C4-2B (cell line): ENCODE data around the gene CCDC127.

ENCODE experiments used
- H3K27ac ChIP-seq: fragments of 450-650 bp; 2 replicates; pipeline ENCODE4 v1.5.1; 2017
- CTCF ChIP-seq: fragments of 450-650 bp; conservative IDR thresholded peaks from 2 replicates; pipeline ENCODE4 v1.5.1; 2017; ENCODE audit warnings: mild to moderate bottlenecking
- ZFX ChIP-seq: fragments of 450-650 bp; IDR thresholded peaks from 2 replicates; pipeline ENCODE4 v1.6.1; 2017

The CCDC127 gene

GRCh38 chr5:178110-178509 is 39.8 kb downstream of the CCDC127 start:
- no peak for TF ChIP-seq ZFX
- no peak for TF ChIP-seq CTCF
- no peak overlapping the region for H3K27ac ChIP-seq

DNA sequence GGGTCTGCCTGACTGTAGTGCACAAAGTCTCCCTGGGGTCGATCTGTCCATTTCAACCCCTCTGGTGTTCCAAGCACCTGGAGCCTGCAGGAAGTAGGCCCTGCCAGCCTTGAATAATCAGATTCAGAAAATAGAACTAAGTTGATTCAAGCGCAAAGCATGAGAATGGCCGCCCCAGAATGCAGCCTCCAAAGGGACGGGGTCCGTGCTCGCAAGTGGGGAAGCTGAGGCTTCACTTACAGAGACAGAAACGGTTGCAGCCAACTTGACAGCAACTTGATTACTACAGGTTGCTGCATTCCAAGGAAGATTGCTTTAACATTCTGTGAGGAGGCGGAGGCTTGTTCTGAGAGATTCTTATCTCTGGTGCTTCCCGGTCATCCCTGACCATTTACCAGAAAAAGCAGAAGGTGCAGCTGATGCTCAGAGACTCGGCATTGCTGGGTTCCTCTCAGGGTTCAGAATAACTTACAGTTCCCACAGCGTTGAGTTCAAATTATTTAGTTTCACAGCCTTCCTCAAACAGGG is 41.6 kb downstream of the CCDC127 start:
- TF ChIP-seq ZFX, result no peak
- no peak for TF ChIP-seq CTCF
- H3K27ac ChIP-seq, result no peak overlapping the region

- no peak overlapping the region for H3K27ac ChIP-seq
- no peak for TF ChIP-seq CTCF
- no peak for TF ChIP-seq ZFX
Measured at GRCh38 chr5:174876-175465, 43.0 kb downstream of the CCDC127 start.

DNA sequence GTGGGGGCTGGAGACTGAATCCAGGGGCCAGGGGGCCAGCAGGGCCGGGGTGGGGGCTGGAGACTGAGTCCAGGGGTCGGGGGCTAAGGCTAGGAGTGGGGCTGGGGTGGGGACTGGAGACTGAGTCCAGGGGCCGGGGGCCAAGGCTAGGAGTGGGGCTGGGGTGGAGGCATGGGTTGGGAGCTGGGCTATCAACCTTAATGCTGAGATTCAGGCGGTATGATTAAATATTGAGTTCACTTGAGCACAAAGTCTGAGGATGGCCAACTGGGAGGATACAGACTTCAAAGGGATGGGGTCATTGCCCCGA is 43.7 kb downstream of the CCDC127 start:
- no peak overlapping the region for H3K27ac ChIP-seq
- no peak for TF ChIP-seq CTCF
- no peak for TF ChIP-seq ZFX

GRCh38 chr5:173392-174290 is 44.3 kb downstream of the CCDC127 start:
- TF ChIP-seq ZFX (no peak), CTCF (no peak)

DNA sequence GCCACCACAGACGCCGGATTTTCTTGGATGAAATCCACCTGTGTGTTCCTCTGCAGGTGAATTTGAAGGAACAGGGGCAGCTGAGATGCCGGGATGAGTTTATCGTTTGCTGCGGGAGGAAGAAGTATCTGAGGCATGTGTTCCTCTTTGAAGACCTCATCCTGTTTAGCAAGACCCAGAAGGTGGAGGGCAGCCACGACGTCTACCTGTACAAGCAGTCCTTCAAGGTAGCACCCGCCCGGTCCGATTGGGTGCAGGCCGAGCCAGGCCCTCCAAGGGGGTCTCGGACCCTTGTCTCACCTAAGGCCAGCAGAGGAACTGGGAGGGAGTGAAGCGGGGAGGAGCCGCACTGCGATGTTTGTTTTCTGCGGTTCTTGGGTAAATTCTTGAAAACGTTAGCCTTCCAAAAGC is 45.1 kb downstream of the CCDC127 start:
- TF ChIP-seq CTCF (no peak), ZFX (no peak)

More at GRCh38 chr5:173392-174290, 44.3 kb downstream of the CCDC127 start:
- H3K27ac ChIP-seq, result no peak overlapping the region

DNA sequence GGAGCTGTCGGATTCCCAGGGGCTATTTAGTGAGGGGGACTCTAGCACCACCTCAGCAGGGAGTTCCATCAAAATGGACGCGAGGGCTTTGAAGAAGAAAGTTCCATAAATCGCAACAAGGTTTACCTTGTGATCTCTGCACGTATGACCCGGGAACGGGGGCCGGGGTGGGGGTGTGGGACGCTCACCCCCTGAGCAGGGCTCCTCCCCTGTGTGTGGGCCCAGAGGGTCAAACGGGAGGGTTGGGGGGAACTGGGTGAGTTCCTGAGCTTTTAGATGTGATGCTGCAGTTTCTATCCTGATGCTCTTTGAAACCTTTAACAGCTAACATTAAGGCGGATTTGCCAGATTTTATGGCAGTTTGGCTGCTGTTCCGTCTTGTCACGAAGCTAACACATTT is 45.5 kb downstream of the CCDC127 start:
- no peak overlapping the region for H3K27ac ChIP-seq
- TF ChIP-seq CTCF (no peak), ZFX (no peak)

More for the DNA sequence above, 45.1 kb downstream of the CCDC127 start:
- H3K27ac ChIP-seq, result no peak overlapping the region
